GM19023 (cell line): ENCODE results near the gene MRLN.
"Not testable (repeated sequence)": the region's sequence is repeated elsewhere in the genome, so short reads cannot be mapped to it uniquely, and the experiment has no call there.

ENCODE experiments used
- ATAC-seq: cut with Tn5 transposase; IDR thresholded peaks from one replicate; pipeline ENCODE4 v1.9.1; 2021; ENCODE audit warnings: mild to moderate bottlenecking, moderate library complexity; ENCODE audit not compliant: unreplicated experiment

The MRLN gene

GRCh38 chr10:59748834-59749233 is 4.4 kb downstream of the MRLN start:
- peak; percentile 67 for ATAC-seq

DNA sequence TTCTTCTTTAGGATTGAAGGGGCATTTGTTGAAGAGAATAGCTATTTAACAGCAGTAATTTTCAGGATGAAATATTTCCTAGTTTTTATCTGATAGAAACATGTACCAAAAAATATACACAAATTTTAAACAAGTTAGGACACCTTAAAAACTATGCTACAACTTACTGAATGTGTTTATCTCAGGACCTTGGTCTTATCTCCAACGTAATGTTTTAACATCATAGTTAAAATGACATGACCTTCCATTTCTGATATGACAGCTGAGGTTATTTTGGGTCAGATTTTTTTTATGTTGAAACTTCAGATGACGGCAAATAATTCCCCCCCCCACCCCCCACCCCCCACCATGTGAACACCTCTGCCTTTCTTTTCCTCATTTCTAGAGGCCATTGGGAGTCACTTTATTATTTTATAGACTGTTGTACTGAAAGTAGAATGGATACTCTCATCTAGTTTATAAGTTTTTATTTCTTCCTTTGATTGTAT is 8.0 kb downstream of the MRLN start:
- ATAC-seq, result no peak

- not testable (repeated sequence) for ATAC-seq
These were observed 8.5 kb downstream of the MRLN start for GRCh38 chr10:59744762-59745161.

DNA sequence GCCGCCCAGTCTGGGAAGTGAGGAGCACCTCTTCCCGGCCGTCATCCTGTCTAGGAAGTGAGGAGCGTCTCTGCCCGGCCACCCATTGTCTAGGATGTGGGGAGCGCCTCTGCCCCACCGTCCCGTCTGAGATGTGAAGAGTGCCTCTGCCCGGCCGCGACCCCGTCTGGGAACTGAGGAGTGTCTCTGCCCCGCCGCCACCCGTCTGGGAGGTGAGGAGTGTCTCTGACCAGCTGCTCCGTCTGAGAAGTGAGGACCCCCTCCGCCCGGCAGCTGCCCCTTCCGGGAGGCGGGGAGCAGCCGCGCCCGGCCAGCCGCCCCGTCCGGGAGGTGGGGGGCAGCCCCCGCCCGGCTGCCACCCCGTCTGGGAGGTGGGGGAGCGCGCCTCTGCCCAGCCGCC is 9.1 kb downstream of the MRLN start:
- ATAC-seq, result not testable (repeated sequence)

GRCh38 chr10:59741583-59741982 is 11.7 kb downstream of the MRLN start:
- ATAC-seq, result no peak

- no peak for ATAC-seq
These were observed 12.2 kb downstream of the MRLN start for GRCh38 chr10:59741048-59741447.

DNA sequence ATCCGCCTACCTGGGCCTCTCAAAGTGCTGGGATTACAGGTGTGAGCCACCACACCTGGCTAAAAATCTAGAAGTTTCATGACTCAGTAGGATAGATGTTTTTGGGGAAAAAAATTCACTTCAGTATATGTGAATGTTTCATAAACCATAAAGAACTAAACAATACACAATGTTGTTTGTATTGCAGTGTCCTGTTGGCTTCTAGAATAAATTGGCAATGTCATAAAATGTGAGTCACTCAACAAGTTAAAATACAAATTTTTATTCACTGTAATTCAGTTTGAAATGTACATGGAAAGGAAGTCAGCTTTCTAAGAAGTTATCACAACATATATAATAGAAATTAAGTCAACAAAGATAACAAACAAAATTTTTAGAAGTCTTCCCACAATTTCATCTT is 16.5 kb downstream of the MRLN start:
- ATAC-seq, result no peak

- ATAC-seq, result no peak
These were observed 18.0 kb downstream of the MRLN start for GRCh38 chr10:59735296-59735695.

DNA sequence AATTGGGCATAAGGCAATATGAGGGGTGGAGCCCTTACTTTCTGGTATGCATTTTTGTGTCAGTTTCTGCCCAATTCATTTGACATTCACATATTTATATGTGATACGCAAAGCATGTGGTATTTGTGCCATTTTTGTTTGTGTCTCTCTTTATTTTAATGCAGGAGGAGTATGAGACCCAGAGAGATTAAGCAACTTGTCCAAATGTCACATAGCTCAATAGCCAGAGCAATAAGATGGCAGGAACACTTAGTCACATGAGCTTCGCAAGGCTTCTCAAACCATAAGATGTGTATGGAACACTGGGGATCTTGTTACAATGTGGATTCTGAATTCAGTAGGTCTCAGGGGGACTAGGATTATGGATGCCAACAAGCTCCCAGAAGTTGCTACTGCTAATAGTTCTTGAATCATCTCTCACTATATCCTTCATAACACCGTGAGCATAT is 19.2 kb downstream of the MRLN start:
- ATAC-seq, result no peak

- ATAC-seq, result not testable (repeated sequence)
These were observed 19.8 kb downstream of the MRLN start for GRCh38 chr10:59733321-59734013.

- not testable (repeated sequence) for ATAC-seq
These were observed 20.4 kb downstream of the MRLN start for GRCh38 chr10:59732849-59733248.

DNA sequence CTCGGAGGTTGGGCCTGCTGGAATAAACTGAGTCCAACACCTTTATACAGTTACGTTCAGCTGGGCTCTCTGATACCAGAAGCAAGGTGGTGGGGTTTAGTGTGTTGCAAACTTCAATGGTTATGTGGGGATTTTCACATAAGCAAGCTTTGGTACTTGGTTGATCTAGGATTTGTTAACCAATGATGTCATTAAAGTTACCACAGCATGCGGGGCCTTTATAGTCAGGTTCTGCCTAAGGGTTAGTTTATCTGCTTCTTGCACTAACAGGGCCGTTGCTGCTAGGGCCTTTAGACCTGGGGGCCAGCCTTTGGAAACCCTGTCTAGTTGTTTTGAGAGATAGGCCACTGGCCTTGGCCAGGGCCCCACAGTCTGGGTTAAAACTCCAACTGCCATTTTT is 24.1 kb downstream of the MRLN start:
- not testable (repeated sequence) for ATAC-seq

DNA sequence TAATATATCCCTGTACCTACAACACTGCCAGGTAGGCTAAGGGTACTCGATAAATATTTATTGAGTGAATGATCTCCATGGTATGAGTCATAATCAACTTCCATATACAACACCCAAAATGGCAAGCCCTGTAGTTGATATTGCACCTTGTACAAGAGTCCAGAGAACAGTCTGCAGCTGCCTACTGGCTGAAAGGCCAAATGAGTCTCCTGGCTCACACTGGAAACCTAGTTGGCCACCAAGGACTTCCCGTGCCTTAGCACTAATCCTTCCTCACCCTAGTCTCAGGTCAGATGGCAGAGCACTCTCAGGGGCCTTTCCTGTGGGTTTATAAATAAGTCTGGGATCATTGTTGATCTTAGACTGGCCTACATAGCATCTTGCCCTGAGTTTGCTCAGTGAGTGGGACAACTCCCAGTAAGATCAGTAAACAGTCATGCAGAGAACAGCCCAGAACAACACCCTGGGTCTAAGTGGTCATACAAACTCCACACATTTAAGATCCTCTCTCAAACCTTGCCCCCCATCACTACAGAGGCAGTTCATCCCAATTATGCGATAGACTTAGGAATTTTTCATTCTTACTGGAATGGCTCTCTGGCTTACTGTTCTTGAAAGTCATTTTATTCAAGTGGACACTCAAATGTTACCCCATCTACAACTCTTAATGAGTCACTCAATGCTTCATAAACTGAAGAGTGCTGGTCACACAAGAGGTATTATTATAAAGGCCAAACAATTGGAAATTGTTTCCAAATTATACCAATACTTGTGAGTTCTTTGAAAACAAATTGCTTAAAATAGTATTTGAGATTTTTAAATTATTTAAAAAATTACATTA is 28.9 kb downstream of the MRLN start:
- ATAC-seq, result no peak

DNA sequence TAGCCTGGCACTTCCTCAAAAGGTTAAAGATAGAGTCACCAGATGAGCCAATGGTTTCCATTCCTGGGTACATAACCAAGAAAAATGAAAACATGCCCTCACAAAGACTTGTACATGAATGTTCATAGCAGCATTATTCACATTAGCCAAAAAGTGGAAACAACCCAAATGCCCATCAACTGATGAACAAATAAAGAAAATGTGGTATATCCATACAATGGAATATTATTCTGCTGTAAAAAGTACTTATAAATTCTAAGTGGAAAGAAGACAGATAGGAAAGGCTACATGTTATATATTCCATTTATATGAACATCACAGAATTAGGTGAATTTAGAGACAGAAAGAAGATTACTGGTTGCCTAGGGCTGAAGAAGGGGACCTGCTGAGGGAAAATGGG is 32.9 kb downstream of the MRLN start:
- ATAC-seq, result no peak

GRCh38 chr10:59719374-59719773 is 33.9 kb downstream of the MRLN start:
- no peak for ATAC-seq

GRCh38 chr10:59718257-59718656 is 35.0 kb downstream of the MRLN start:
- ATAC-seq, result no peak

DNA sequence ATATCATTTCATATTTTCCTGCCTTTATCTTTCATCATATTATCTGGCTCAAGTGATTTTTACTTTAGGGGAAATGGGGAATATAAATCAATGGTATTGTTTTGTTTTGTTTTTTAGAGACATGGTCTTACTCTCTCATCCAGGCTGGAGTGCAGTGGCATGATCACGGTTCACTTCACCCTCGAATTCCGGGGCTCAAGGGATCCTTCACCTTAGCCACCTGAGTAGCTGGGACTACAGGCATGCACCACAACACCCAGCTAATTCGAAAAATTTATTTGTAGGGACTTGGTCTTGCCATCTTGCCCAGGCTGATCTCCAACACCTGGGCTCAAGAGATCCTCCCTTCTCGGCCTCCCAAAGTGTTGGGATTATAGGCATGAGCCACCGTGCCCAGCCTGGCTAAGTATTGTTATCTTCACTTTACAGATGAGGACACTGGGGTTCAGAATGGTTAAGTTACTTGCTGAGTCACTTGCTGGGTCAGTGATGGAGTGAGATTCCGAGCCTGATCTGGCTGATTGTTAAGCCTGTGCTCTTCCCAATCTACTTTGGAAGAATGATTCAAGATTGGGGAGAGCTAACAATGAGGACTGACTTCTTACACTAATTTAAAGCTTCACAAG is 39.9 kb downstream of the MRLN start:
- no peak for ATAC-seq

- ATAC-seq, result no peak
These were observed 41.3 kb downstream of the MRLN start for GRCh38 chr10:59711871-59712494.

DNA sequence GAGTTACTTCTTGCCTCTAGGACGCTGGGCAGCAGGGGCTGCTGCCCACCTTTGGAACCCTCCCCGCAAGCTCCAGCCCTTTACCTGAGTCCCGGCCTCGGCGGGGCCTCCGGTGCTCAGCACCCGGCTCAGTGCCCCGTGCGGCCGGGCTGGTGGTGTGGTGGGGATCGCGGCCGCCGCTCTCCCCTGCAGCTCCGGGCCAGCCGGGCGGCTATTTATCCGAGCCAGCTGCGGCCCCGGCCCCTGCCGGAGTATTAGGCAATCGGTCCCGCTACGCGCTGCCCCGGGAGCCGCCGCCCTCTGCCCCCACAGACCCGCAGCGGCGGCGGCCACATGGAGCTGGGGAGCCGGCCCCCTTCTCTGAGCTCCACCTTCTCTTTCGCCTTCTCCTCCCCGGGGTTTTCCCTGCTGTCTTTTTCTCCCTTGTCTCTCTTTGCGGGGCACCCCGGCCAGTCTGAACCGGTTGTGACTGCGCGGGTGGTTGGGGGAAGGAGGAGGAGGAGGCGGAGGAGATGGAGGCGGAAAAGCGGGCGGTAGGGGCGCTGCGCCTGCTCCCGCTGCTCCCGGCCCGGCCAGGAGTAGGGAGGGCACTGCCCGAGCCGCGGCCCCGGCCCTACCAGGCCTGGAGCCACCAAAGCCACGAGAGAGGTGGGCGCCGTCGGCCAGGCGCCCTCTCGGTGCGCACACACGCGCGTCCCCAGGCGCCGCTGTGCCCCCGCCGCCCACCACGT is 43.7 kb downstream of the MRLN start, which contains the start of gene SLC16A9:
SLC16A9 (minus strand) TSS at position 456 of the 731 bp plus-strand sequence. CDS start 25,559 bp downstream, outside the sequence.
- ATAC-seq, result peak; percentile 92

DNA sequence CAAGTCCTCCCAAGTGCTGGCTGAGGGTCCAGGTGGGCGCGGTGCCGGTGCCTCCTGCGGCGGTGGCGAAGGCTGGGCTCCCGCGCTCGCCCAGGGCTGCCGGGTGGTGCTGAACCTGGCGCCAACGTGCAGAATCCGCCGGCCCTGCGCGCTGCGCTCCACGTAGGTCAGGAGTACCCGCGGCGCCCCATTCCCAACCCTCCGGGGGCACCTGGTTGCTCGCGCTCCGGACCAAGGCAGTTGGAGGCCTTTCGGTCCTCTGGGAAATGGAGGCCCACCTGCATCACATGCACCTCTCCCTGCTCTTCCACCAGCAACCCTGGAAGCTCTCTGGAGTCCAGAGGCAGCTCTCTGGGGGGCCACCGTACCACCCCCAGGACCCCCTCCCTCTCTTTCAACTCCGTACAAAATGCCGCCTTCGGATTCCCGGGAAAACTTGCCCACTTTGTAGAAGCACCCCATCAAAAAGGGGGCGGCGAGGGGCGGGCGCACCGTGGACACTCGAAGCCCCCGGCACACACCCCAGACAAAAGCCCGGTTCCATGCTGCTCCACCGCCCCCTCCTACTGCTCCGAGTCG is 44.4 kb downstream of the MRLN start:
- ATAC-seq, result peak; percentile 35
